GM21576 (cell line): ENCODE measurements around the gene CDKN1C.
"Not testable (repeated sequence)": the region's sequence is repeated elsewhere in the genome, so short reads cannot be mapped to it uniquely, and the experiment has no call there.

Experiments used
- ATAC-seq: cut with Tn5 transposase; IDR thresholded peaks from one replicate; pipeline ENCODE4 v1.9.1; 2021; ENCODE audit warnings: mild to moderate bottlenecking, moderate library complexity; ENCODE audit not compliant: unreplicated experiment

CDKN1C gene

DNA sequence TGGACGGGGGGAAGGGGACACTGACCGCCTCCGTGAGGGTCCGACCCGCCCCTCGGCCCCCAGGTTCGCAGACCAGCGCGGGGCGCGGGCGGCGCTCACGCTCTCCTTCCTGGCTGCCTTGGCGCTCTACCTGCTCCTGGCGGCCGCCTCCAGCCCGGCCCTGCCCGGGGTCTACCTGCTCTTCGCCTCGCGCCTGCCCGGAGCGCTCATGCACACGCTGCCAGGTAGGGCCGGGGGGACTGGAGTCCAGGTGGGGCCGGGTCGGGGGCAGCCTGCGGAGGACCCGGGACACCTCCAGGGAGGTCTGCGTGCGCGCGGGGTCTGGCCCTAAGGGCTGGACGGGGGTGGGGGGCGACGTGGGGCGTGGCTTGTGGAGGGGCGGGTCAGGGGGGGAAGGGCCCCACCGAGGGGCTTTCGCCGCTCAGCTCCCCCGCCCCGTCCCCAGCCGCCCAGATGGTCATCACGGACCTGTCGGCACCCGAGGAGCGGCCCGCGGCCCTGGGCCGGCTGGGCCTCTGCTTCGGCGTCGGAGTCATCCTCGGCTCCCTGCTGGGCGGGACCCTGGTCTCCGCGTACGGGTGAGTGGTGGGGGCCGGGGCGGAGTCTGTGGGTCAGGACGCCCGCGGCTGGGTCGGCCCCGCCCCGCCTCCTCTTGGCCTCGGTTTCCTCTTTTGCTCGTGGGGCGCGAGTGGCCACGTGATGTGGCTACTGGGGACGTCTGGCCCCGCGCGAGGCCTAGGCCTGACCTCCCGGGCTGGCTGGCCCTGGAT, 23.7 kb upstream of the CDKN1C start:
- no peak for ATAC-seq

DNA sequence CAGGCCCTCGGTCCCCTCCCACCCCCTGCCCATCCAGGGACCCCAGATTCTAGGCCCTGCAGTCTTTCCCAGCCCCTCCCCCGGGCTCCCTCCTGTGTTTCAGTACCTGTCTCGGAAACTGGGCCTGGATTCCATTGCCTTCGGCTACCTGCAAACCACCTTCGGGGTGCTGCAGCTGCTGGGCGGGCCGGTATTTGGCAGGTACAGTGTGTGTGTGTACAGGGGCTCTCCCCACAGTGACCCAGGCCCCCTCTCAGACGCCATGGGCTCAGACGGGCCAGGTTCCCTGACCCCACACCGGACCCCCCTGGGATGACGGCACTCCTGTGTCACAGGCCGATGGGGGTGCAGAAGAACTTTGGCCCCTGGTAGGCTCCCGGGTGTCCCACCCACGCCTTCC, 22.6 kb upstream of the CDKN1C start:
- ATAC-seq = no peak

DNA sequence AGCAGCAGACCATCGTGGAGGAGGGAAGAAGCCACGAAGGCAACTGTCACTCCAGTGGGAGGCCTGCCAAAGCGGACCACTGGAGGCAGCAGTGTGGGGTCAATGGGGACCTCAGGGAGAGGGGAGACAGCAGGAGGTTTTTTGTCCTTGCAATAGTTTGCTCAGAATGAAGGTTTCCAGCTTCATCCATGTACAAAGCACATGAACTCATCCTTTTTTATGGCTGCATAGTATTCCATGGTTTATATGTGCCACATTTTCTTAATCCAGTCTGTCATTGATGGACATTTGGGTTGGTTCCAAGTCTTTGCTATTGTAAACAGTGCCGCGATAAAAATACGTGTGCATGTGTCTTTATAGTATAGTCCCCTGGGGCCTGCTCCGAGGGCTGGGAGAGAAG, 19.7 kb upstream of the CDKN1C start:
- not testable (repeated sequence) for ATAC-seq

DNA sequence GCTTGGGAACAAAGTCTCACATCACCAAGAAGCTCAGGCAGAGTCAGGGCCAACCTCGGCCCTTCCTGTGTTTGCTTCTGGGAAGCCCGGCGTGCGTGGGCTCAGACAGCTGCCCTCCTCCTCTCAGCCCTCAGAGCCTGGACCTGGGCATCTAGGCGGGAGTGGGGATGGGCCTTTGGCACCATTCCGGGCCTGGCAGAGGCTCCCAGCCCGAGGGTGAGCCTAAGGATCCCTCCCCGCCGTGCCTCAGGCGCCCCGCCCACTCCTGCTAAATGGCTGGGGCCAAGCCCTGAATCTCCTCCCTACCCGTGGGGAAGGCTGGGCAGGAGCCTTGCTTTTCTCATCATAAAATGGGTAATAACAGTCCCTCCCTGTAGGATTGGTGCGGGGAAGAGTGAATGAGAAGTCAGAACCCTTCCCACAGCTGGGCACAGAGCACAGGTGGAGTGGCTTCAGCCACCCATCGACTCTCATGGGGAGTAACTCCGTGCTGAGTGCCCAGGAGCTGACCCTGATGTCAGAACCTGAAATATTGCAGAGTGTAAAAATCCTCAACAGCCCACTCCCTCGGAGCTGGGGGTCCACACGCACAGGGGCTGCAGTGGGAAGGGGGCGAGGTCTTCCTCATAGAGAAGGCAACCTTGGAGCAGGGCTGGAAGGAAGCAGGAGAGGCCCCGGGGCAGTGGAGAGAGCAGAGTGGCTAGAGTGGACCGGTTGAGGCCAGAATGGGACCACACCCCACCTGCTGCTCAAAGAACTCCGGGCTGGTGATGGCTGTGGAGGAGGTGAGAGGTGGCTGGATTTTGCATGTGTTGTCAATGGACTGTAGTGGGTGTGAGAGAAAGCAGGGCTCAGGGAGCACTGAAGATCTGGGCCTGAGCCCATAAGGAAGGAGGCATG, 18.8 kb upstream of the CDKN1C start:
- ATAC-seq = no peak

DNA sequence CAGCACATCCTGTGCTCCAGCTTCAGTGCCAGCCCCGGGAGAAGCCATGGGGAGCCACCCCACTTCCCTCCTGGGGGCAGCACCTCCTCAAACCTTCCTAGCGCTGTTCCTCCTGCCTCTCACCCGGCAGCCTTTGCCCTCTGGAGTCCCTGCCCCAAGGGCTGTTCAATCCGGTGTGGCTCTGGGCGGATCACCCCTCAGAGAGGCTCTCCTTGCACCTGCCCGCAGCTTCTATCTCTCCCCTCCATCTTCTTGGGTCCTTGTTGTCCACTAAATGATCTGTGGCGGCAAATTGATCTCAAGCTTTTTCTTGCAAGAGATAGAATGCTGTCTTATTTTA, 18.1 kb upstream of the CDKN1C start:
- ATAC-seq = no peak

DNA sequence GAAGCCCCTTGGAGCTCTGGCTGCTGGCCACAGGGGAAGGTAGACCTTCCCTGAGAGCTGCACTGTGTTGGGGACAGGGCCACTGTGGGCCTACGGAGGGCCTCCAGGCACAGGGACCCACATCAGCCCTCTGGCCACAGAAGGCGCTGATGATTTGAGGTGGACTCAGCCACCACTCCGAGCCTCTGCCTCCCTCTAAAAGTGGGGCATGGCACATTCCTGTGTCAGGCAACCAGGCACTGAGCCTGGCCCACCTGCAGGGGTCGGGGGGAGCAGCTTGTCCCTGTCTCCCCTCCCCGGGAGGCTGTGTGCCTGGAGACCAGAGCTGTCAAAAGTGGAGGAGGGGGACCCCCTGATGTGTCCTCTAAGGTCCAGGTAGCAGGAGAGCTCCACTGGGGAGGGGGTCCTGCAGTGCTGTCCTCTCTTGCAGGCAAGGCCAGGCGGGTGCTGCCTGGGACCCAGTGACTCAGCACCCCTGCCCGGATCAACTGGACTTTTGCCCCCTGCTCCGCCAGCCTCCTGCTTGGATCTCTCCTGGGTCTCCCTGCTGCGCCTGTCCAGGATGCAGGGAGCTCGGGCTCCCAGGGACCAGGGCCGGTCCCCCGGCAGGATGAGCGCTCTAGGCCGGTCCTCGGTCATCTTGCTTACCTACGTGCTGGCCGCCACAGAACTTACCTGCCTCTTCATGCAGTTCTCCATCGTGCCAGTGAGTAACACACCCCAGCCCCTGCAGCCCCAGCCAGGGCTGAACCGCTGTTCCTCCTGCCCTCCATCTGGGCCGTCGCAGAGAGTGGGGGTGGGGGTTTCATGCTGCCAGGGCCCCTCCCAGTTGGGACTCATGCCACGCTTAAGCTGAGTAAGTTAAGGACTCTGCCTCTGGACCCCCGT, 17.5 kb upstream of the CDKN1C start:
- ATAC-seq = no peak

DNA sequence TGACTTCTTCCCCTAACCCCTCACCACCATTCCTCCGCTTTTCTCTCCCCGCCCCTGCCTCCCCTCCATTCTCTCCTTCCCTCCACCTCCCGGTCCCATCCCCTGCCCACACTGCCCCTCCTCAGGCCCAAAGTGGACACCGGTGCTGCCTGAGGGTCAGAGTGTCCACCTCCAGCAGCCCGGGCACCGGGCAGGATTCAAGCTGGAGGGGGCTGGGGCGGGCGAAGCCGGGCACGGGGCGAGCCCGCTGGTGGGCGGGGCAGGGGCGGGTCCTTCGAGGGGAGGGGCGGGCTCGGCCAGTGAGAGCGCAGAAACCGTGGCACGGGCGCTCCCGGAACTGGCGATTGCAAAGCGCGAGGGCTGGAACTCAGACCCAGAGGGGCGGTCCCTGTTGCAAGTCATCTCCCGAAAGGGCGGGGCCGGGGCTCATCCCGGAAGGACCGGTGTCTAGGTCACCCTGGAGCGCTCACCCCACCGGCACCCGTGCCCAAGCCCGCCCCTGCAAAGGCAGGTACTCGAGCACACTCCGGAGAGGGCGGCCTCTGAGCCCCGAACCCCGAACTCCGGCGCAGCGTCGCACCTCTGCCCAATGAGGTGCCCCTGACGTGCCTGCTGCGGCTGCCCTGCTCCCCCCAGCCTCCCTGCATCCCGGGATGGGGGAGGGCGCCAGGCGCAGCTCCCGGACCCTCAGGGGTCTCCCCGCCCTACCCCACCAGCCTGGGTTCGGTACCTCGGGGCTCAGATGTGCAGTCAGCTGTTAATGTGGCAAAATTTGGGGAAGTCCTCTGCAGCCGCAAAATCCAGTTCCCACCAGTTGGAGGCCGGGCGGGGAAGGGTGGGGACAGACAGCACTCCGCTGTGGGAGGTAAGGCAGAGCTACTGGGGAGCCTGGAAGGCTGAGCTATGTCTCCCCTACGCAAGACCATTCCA, 16.5 kb upstream of the CDKN1C start:
- ATAC-seq = peak; percentile 88

DNA sequence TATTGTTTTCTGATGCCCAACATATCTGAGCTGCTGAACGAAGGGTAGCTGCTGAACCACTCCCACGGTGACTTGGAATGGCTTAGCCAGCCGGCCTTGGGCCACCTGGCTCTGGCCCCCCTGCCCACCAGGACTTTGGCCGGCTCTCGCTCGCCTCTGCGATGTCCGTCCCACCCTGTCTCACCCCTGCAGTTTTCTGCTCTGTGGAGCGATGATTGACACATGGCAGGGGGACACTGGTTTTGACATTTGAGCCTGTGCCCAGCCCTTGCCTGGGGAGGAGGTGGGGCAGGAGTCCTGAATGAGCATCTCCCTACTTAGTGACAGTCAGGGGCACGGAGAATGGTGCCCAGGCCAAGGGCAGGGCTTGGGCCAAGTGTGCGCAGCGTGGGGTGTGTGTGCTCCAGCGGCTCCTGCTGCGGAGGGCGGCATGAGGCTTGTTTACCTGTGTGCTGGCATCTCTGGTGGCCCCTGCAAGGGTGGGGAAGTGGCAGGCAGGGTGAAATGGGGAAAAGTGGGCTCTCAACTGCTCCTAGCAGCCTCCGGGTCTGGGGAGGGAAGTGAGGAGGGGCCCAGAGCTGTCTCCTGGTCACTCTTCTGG, 15.7 kb upstream of the CDKN1C start:
- ATAC-seq = no peak

DNA sequence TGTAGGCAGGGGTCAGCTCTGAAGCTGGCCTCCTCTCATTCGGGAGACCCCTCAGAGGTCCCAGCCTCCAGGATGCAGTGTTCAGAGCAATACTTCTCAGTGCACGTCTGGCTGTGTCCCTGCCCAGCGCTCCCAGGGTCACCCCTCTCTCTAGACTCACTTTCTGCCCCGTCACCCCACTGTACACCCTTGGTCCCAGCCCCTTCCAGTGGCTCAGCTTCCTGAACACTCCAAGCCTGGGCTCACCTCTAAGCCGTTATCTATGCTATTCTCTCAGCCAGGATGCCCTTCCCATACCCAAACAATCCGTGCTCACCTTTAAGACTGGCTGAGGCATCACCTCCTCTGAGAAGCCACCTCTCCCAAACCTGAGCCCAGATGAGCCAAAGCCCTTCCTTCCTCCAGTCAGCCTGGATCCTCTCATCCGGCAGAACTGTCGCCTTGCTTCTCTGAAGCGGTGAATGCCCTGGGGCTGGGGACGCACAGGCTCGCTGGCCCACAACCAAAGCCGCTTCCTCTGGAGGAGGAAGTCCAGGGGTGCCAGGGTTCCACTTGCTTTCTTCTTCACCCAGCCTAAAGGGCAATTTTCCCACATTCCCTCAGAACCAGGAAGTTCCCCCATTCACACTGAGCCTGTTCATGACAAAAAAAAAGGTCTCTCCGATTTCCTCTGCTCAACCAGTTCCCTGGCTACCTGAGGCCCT, 13.7 kb upstream of the CDKN1C start:
- ATAC-seq = no peak

DNA sequence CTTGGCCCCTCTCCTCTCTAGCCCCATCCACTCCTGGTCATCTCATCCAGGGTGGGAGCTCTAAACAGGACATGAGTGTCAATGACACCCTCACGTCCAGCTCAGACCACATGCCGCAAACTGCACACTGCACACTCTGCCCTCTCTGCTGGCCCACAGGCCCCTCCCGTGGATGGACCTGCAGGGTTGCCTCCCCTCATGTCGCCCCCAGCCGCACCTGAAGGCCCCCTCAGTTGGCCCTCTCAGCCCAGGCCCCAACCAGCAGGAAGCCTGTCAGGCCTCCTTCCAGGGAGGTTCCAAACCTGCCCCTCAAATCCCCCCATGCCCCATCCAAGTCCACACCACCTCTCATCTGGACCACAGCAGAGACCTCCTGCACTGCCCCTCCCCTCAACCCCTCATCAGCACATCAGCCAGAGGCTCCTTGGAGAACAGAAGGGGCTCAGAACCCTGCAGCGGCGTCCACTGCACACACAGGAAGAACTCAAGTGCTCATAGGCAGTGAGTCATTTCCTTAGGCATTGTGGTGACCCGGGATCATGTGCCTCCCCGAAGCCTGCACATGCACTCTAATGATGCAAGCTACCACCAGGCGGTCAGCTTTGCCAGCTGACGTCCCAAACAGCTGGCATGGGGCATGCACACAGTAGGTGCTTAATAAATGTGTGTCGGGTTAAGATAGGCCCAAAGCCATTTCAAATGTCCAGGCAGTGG, 12.9 kb upstream of the CDKN1C start:
- ATAC-seq = no peak

DNA sequence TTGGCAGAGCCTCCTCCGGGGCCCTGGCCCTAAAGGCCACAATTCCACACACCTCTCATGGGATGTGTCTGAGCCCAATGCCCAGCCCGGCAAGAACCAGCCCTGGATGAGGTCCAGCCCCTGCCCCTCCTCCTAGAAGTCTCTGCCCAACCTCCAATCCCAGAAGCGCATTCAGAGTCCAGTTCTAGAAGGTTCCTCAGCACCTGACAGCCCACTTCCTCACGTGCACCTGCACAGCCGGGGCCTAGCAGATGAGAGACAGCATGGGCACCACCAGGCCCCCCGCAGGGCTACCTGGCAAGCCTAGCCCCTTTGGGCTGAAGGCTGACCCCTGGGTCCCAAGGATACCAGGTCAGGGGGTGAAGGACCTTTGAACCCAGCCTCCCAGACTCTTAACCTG, 11.5 kb upstream of the CDKN1C start:
- ATAC-seq = no peak

DNA sequence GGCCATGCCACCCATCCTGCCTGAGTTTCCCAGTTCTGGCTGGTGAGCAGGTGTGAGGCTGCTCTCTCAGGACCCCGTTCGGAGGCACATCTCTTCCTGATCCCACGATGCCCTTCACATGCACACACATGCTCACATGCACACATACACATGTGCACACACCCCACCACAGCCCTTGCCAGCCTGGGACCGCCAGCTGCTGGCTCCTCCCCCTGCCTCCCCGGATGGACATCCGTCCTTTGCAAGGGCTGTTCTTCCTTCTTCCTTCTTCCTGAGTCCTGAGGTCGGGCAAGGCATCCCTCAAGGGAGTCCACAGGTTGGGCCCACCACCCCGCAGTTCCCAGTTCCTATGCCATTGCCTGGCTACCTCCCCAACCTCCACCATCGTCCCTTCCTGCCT, 10.5 kb upstream of the CDKN1C start:
- no peak for ATAC-seq

DNA sequence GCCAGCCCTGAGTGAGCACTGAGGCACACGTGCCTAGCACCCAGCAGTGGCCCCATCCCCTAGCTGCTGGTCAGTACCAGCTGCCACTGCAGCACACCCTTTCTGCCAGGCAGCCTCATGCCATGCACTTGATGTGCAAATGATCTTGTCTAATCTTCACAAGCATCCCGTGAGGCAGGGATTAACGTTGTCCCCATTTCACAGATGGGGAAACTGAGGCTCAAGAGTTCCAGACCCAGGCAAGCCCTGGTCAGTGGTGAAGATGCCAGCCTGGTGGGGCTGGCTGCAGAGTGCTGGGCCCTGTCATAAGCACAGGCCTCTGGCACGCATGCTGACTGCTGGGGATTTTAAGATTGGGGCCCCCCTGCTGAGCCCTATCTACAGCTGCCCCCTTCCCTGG, 8.4 kb upstream of the CDKN1C start:
- ATAC-seq = no peak

DNA sequence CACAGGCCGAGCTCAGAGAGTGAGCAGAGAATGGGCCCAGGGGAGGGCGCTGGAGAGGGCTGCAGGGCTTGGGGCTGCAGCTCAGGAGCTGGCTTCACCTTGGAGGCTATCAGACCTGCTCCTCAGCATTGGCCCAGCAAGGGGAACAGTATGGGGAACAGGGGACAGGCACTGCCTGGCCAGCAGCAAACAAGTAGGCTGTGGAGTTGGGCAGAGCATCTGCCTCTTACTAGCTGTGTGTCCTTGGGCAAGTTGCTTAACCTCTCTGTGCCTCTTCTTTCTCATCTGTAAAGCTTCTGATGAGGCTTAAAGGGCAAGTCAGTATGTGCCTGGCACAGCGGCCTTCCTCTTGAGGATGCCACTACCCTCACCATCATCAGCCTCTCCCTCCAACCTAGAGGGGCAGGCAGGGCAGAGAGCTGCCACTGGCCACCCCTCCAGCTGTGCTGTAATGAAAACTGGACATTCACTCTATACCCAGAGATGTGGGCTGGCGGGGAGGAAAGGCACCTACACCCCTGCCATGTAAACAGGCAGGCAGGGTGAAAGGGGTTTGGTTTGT, 7.5 kb upstream of the CDKN1C start:
- peak; percentile 40 for ATAC-seq

DNA sequence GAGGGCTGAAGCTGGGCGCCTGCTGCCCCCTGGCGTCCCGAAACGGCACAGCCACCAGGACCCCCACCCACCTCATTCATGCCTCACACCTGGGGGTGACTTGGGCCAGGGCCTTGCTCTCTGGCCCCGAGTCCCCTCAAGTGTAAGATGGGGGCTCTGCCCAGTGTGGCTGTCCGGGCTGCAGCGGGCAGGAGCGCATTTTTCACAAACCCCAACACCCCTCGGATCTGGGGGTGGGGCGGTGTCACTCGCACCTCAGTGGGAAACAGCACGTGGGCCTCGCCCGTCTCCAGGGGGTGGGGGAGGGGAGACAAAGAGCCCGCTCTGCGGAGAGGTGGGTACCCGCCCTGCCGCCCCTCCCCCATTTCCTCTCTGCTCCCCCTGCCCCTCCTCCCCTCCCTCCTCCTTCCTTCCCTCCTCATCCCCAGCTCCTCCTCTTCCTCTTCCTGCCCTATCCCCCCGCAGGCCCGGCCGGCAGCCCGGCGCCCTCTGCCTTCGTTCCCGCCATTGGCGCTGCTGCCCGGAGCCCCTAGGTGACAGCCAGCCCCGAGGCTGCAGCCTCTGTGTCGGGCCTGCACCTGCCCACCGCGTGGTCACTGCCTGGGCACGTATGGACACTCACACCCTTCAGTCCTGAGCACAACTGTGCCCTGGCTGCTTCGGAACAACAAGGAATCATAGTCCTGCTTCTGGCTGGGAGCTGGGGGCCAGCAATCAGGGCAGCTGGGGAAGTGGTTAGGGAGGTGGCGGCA, 6.8 kb upstream of the CDKN1C start:
- no peak for ATAC-seq

DNA sequence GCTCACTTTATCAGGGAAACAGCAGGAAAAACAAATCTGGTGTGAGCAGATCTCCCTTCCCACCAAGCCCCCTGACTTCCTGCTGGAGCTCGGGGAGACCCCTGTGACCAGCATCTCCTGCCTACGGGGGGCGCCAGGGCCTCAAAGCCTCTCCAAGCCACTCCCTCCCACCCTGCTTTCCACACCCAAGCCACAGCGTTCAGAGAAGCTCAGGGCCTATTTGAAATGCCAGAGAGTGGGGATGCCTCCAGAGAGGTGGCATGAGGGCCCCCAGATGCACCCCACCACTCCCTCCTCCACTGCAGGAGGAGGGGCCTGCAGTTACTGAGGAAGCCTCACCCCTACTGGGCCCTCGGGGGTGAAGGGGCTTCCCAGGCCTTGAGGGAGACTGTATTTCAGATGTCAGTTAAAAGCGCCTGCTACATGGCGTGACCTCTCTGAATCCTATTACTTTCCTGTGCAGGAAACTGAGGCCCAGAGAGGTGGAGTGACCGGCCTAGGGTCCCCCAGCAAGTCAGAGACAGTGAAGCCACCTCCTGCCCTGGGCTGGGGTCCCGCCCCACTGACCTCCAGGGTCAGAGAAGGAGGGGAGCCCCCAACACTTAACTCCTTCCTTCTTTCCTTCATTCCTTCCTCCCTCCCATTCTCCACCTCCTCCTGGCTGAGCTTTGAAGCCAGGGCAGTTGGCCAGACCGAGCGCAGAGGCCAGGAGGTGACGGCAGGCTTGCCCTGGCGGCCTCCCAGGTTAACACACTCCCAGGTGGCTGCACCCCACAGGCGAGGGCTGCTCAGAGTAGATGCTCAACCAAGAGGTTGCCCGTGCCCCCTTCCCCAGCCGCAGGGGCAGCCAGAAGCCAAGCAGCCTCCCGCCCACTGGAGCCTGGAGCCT, 6.0 kb upstream of the CDKN1C start:
- no peak for ATAC-seq
